K562 (cell line): ENCODE data around the gene RAE1. TPM values are rescaled to one million over a fixed set of nuclear protein-coding genes. Genes with fewer than 3 reads are reported as not detected.

Experiments
- ATAC-seq: fragments of 200-7000 bp; cut with Tn5 transposase; 3 replicates; pipeline ENCODE4 v1.9.1; 2020; ENCODE audit warnings: moderate library complexity
- BruUV-seq: library from RNA; stranded (reverse); fragments of 400-500 nt; replicated peaks from 2 replicates; lab custom pipeline; 2021; lab: Mats Ljungman, UMichigan
- CTCF ChIA-PET: fragments of 300-600 bp; formaldehyde crosslinking; extraction: SDS; loops from one replicate; lab custom pipeline; 2021; ENCODE audit warnings: low intra/inter-chr PET ratio; lab: Yijun Ruan, JAX
- POLR2A ChIA-PET: fragments of 300-600, 350-650 bp; sonication (Branson Sonifier 250); formaldehyde crosslinking; extraction: SDS; loops from one replicate; lab custom pipeline; 2021; ENCODE audit warnings: antibody characterized with exemption, inconsistent platforms; lab: Yijun Ruan, JAX
- DNase-seq, 4 experiments: peaks; one replicate each; pipeline versions ENCODE4 v3.0.0 to v3.0.0-alpha.2; 2011 to 2018; ENCODE audit warnings: low spot score in 3 of 4, mixed read lengths in 3 of 4; ENCODE audit errors: extremely low read depth in 1 of 4
- FAIRE-seq: peaks from 2 replicates; lab custom pipeline; 2011; peaks lifted over from hg19 to GRCh38; lab: Jason Lieb, UNC
- H2AFZ ChIP-seq: 2 replicates; pipeline ENCODE4 v1.6.0; 2011; ENCODE audit warnings: low read depth, low read length, control low read depth, inconsistent platforms
- H3K27ac ChIP-seq: fragments of 200-600 bp; 3 replicates; pipeline ENCODE4 v1.8.0; 2011; ENCODE audit warnings: low read depth, mild to moderate bottlenecking, control low read depth, inconsistent platforms, low read length, moderate library complexity, mixed read lengths; ENCODE audit errors: extremely low read depth
- H3K27me3 ChIP-seq, 2 experiments: fragments of 300-600 bp in 1 of 2; 2 replicates in 1 of 2; 3 replicates in 1 of 2; pipeline versions ENCODE4 v1.6.0 to v1.8.0; 2011; ENCODE audit warnings: inconsistent platforms in 2 of 2, low read length in 2 of 2, mild to moderate bottlenecking in 1 of 2, mixed read lengths in 1 of 2, moderate library complexity in 1 of 2; ENCODE audit not compliant: control insufficient read depth in 2 of 2, insufficient read depth in 2 of 2
- H3K36me3 ChIP-seq: fragments of 300-600 bp; 3 replicates; pipeline ENCODE4 v1.8.0; 2011; ENCODE audit warnings: mild to moderate bottlenecking, low read length, inconsistent platforms; ENCODE audit not compliant: control insufficient read depth, insufficient read depth
- H3K4me1 ChIP-seq, 2 experiments: fragments of 200-600 bp in 1 of 2; replicated peaks in 1 of 2; 2 replicates in 1 of 2; 3 replicates in 1 of 2; pipeline versions ENCODE4 v1.5.1 to v1.8.0; 2011; ENCODE audit warnings: inconsistent platforms in 2 of 2, low read length in 2 of 2, mild to moderate bottlenecking in 1 of 2, mixed read lengths in 1 of 2, moderate library complexity in 1 of 2; ENCODE audit not compliant: control insufficient read depth in 2 of 2, insufficient read depth in 2 of 2
- H3K4me2 ChIP-seq: 2 replicates; pipeline ENCODE4 v1.6.1; 2011; ENCODE audit warnings: low read length, control low read depth, inconsistent platforms, mixed read lengths; ENCODE audit not compliant: insufficient read depth
- H3K4me3 ChIP-seq: fragments of 200-600 bp; sonication (generic), shearing (Covaris generic); 2 replicates; pipeline ENCODE4 v1.5.1; 2016; ENCODE audit warnings: control low read depth, inconsistent platforms
- H3K79me2 ChIP-seq: fragments of 200-600 bp; 3 replicates; pipeline ENCODE4 v1.8.0; 2011; ENCODE audit warnings: low read length, inconsistent platforms; ENCODE audit not compliant: control insufficient read depth, insufficient read depth
- H3K9ac ChIP-seq, 2 experiments: 2 replicates each; pipeline versions ENCODE4 v1.6.0 to v1.6.1; 2011; ENCODE audit warnings: low read depth in 2 of 2, low read length in 2 of 2, control low read depth in 1 of 2, inconsistent platforms in 1 of 2, mild to moderate bottlenecking in 1 of 2, mixed read lengths in 1 of 2; ENCODE audit not compliant: insufficient read depth in 1 of 2
- H3K9me1 ChIP-seq: one replicate; pipeline ENCODE4 v1.6.0; 2011; ENCODE audit warnings: inconsistent platforms, mild to moderate bottlenecking, low read length, moderate library complexity; ENCODE audit not compliant: control insufficient read depth, insufficient read depth
- H3K9me3 ChIP-seq: replicated peaks from 2 replicates; pipeline ENCODE4 v1.5.1; 2011; ENCODE audit warnings: low read depth, low read length, inconsistent platforms; ENCODE audit not compliant: control insufficient read depth, insufficient read depth
- H4K20me1 ChIP-seq: replicated peaks from 2 replicates; pipeline ENCODE4 v1.6.1; 2011; ENCODE audit warnings: low read length, inconsistent platforms, mixed read lengths; ENCODE audit not compliant: control insufficient read depth, insufficient read depth
- HMG20B ChIP-seq: fragments of 250-450 bp; sonication (Bioruptor Pico); IDR thresholded peaks from 2 replicates; pipeline ENCODE4 v1.5.0; 2021; ENCODE audit warnings: mild to moderate bottlenecking
- MTA1 ChIP-seq: fragments of 450-650 bp; IDR thresholded peaks from 2 replicates; pipeline ENCODE4 v1.6.1; 2017; ENCODE audit warnings: borderline replicate concordance
- NR1H2 ChIP-seq: sonication (generic); formaldehyde crosslinking; IDR thresholded peaks from 2 replicates; pipeline ENCODE4 v1.4.0; 2020; ENCODE audit warnings: mild to moderate bottlenecking, missing genetic modification reagents
- POLR2A ChIP-seq: fragments of 450-650 bp; conservative IDR thresholded peaks from 2 replicates; pipeline ENCODE4 v1.6.1; 2016
- POLR2AphosphoS5 ChIP-seq: IDR thresholded peaks from 2 replicates; pipeline ENCODE4 v1.6.1; 2011; ENCODE audit warnings: mild to moderate bottlenecking, low read depth, low read length, moderate library complexity; ENCODE audit not compliant: control insufficient read depth, insufficient read depth
- POLR2G ChIP-seq: fragments of 200-400 bp; formaldehyde crosslinking; IDR thresholded peaks from 2 replicates; pipeline ENCODE4 v1.6.1; 2017; ENCODE audit warnings: low read depth, mild to moderate bottlenecking, antibody characterized with exemption, low read length, moderate library complexity
- RBFOX2 ChIP-seq: fragments of 200-400 bp; formaldehyde crosslinking; IDR thresholded peaks from 2 replicates; pipeline ENCODE4 v1.6.1; 2017; ENCODE audit warnings: low read depth, mild to moderate bottlenecking, low read length, moderate library complexity
- WGBS: fragments of 100-300 bp; shearing (Covaris generic); methylation state at CpG from one replicate; pipeline ENCODE4 v1.1.6; 2016; ENCODE audit warnings: low coverage, mixed read lengths; ENCODE audit not compliant: insufficient coverage; ENCODE audit errors: missing lambda C conversion rate; 5-methylcytosine and 5-hydroxymethylcytosine counted together
- in situ Hi-C: fragments of 300-500 bp; cut with MboI; formaldehyde crosslinking; loops from 4 replicates; pipeline ENCODE4 v1.15.0; 2018; ENCODE audit warnings: inconsistent platforms, mixed read lengths
- intact Hi-C: fragments of 100-400 bp; cut with micrococcal nuclease; formaldehyde crosslinking; loops from 2 replicates; pipeline ENCODE4 v1.14.2; 2022
- polyA plus RNA-seq, 8 experiments: library from polyadenylated mRNA; depleted of rRNA in 4 of 8; stranded (reverse) in 5 of 8; unstranded in 3 of 8; fragments of >200 nt; fragmentation: Nextera tagmentation in 2 of 8; fragmentation: Illumina TruSeq in 1 of 8; extraction: Ambion mirVana in 2 of 8; extraction: Trizol in 1 of 8; gene quantifications; 2 replicates each; pipeline versions ENCODE4 v1.2.1 to v1.2.3, GENCODE V29; 2011 to 2014; ENCODE audit warnings: inconsistent platforms in 1 of 8, missing spikeins in 1 of 8
- total RNA-seq, 7 experiments: library from RNA; depleted of rRNA in 6 of 7; stranded (reverse); fragments of >200 nt in 6 of 7; fragmentation: Illumina TruSeq in 2 of 7; extraction: Trizol in 2 of 7; gene quantifications; 2 replicates each; pipeline versions ENCODE4 v1.2.1 to v1.2.3, GENCODE V29; 2011 to 2021; ENCODE audit warnings: low replicate concordance in 1 of 7

RAE1 gene
- total and polyA plus RNA-seq, 9 of the 15 experiments (the other 6 are each of a cell fraction or from before 2014, with no cell fraction given): 33.7 to 248 (median 77.7) TPM

DNA sequence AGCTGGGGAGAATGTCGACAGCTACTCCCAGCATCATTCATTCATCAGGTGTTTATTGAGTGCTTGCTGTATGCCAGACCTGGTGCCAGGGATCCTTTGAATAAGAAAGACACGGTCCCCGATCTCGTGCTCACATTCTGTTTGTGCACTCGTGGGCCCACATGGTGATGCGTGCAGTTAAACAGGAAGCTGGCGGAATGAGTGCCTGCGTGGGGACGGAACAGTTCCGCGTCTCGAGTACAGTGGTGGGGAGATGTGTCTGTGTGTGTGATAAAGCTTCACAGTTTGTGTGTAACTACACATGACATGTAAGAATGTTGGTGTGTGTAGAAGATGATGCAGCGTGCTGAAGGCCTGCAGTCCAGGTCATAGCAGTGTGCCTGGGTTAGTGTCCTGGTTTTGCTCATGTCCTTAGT, 46.6 kb downstream of the RAE1 start:
- H3K4me2 ChIP-seq: no peak overlapping the region
- in situ Hi-C loops (loop anchor here (25.0 kb wide), 1 partner anchor 815 kb away; no protein-coding TSS in a partner anchor), intact Hi-C loops (no loop called here)
- H3K9ac ChIP-seq: 0 out of 4 replicates have a peak overlapping the region, but pooled peaks of 1 of the 2 experiments have one; percentile 68
- ATAC-seq: no peak
- no TSS peak for BruUV-seq
- H3K9me3 ChIP-seq: no peaks in the 10 kb centered on the region
- H3K27me3 ChIP-seq: no peaks in the 10 kb centered on the region
- peaks cover 55% of the 10 kb centered on the region for H4K20me1 ChIP-seq
- H3K4me1 ChIP-seq: peaks cover 9 to 63% of the 10 kb centered on the region in 2 experiments; a peak in 4 of 5 replicates
- peaks cover 98% of the 10 kb centered on the region for H3K36me3 ChIP-seq
- ChIA-PET CTCF (no interaction called here), POLR2A (interaction anchor here (1.5 to 2.1 kb wide), 4 partner anchors 8 to 73 kb away, joined by 4 to 8 read pairs (median 6); no protein-coding TSS in a partner anchor)
- 83% methylated on average over 13 of the region's 13 CpGs for WGBS
- H3K27ac ChIP-seq: no peak overlapping the region
- no peak for FAIRE-seq
- no peak overlapping the region for H2AFZ ChIP-seq
- TF ChIP-seq POLR2AphosphoS5 (peak; percentile 15; the same call in 1 of the 2 replicates), POLR2A (0 out of 2 replicates have a peak, but pooled peaks have one; percentile 20), NR1H2 (no peak)
- no peak for DNase-seq
- no peak overlapping the region for H3K4me3 ChIP-seq
- peaks cover 94% of the 10 kb centered on the region for H3K79me2 ChIP-seq
- H3K9me1 ChIP-seq: peaks cover 4% of the 10 kb centered on the region

DNA sequence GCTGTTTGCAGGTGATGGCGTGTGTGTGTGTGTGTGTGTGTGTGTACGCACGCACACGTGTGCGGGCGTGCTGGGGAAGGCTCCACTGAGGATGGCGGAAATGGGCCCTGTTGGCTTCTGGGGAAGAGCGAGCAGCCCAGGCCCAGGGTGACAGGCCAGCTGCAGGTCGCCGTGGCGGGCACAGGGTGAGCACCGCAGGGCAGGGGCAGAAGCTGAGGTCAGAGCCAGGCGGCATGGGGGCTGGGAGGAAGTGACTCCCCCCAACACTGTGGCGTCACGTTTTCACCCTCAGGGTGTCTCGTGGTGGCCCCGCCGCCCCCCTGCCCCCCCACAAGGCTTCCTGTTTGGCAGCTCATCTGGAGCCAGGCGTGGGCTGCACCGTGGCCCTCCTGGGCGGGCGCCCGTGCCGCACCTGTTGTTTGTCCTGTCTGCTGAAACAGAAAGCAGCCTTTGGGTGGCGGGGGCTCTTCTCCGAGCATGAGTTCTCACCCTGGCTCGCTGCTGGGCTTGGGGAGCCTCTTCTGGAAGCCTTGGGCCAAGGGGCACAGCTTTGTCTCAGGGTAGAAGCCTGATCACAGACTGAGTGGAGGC, 47.3 kb downstream of the RAE1 start:
- WGBS: 77% methylated on average over 7 of the region's 27 CpGs
- Histone ChIP-seq H3K79me2 (peaks cover 91% of the 10 kb centered on the region), H3K4me2 (no peak overlapping the region), H3K27ac (no peak overlapping the region), H3K27me3 (no peaks in the 10 kb centered on the region), H3K9me3 (no peaks in the 10 kb centered on the region), H2AFZ (no peak overlapping the region), H4K20me1 (peaks cover 48% of the 10 kb centered on the region), H3K4me3 (no peak overlapping the region), H3K9ac (peak overlapping the region in 1 of 2 experiments; percentile 72; a peak in 1 of 4 replicates), H3K4me1 (peaks cover 3 to 57% of the 10 kb centered on the region in 2 experiments; a peak in 4 of 5 replicates), H3K9me1 (no peaks in the 10 kb centered on the region), H3K36me3 (peaks cover 98% of the 10 kb centered on the region)
- in situ Hi-C loops: loop anchor here (25.0 kb wide), 1 partner anchor 814 kb away; no protein-coding TSS in a partner anchor
- FAIRE-seq (no peak), DNase-seq (no peak), ATAC-seq (no peak)
- ChIA-PET CTCF (interaction anchor here (0.7 kb wide), 1 partner anchor 8 kb away, joined by 3 read pairs; no protein-coding TSS in a partner anchor), POLR2A (interaction anchor here (0.8 to 2.1 kb wide), 9 partner anchors 8 to 94 kb away, joined by 3 to 8 read pairs (median 4); no protein-coding TSS in a partner anchor)
- TF ChIP-seq RBFOX2: peak; percentile 63
- TF ChIP-seq MTA1: no peak
- no peak for TF ChIP-seq HMG20B (CRISPR knock-in tag)
- TF ChIP-seq POLR2G: peak; percentile 65
- BruUV-seq: no TSS peak
- intact Hi-C loops: no loop called here
